Thyroid gland (tissue), 4 donors: ENCODE results near the gene ASF1B. TPM values are rescaled to one million over a fixed set of nuclear protein-coding genes. Genes with fewer than 3 reads are reported as not detected.

Experiments used
- DNase-seq, 2 donors: peaks; one replicate each; pipeline ENCODE4 v3.0.0-alpha.2; 2019
- H3K27ac ChIP-seq, 3 donors: fragments of 200-600 bp; sonication (generic); 1 replicate in 2 of 3; 2 replicates in 1 of 3; pipeline ENCODE4 v1.5.1; 2016 to 2019; ENCODE audit warnings: mild to moderate bottlenecking in 1 of 3, moderate library complexity in 1 of 3
- H3K27me3 ChIP-seq: fragments of 200-600 bp; sonication (generic); one replicate; pipeline ENCODE4 v1.5.1; 2019
- H3K36me3 ChIP-seq, 2 donors: fragments of 200-600 bp; sonication (generic); one replicate each; pipeline ENCODE4 v1.5.1; 2016 to 2019
- H3K4me1 ChIP-seq, 2 donors: fragments of 200-600 bp; sonication (generic); one replicate each; pipeline ENCODE4 v1.5.1; 2017 to 2019
- H3K4me3 ChIP-seq, 3 donors: fragments of 200-600 bp; sonication (generic); replicated peaks in 1 of 3; 1 replicate in 2 of 3; 2 replicates in 1 of 3; pipeline ENCODE4 v1.5.1; 2016; ENCODE audit warnings: mild to moderate bottlenecking in 1 of 3
- H3K9me3 ChIP-seq: fragments of 200-600 bp; sonication (generic); one replicate; pipeline ENCODE4 v1.5.1; 2017
- CTCF ChIP-seq, 6 experiments: fragments of 200-600 bp in 3 of 6; fragments of 450-650 bp in 3 of 6; sonication (generic) in 3 of 6; IDR thresholded peaks; one replicate each; pipeline ENCODE4 v1.5.1; 2016 to 2019; ENCODE audit warnings: antibody characterized with exemption in 6 of 6, mild to moderate bottlenecking in 2 of 6, inconsistent platforms in 1 of 6, moderate library complexity in 1 of 6
- POLR2A ChIP-seq, 2 donors: fragments of 450-650 bp; IDR thresholded peaks; one replicate each; pipeline ENCODE4 v1.6.1; 2017; ENCODE audit warnings: antibody characterized with exemption in 2 of 2, mild to moderate bottlenecking in 2 of 2, moderate library complexity in 1 of 2
- WGBS, 2 donors: methylation state at CpG; one replicate each; pipeline ENCODE4 v1.1.5; 2017; 5-methylcytosine and 5-hydroxymethylcytosine counted together
- intact Hi-C: fragments of 100-400 bp; cut with DNase I; formaldehyde crosslinking; loops from one replicate; pipeline ENCODE4 v1.15.1; 2023
- total RNA-seq, 4 donors: library from RNA; depleted of rRNA; stranded (reverse); fragments of >200 nt; gene quantifications; one replicate each; pipeline ENCODE4 v1.2.3, GENCODE V29; 2016

The ASF1B gene
- total RNA-seq, 4 donors from 2014 or later, result 0.54 to 2.6 (median 0.95) TPM

- intact Hi-C loops, result no loop called here
- WGBS, 2 donors, result 72 to 79% methylated on average over 4 of the region's 4 CpGs
- Histone ChIP-seq H3K27me3 (no peaks in the 10 kb centered on the region), H3K36me3 (no peaks in the 10 kb centered on the region), H3K4me3 (no peak overlapping the region), H3K9me3 (no peaks in the 10 kb centered on the region), H3K27ac (no peak overlapping the region), H3K4me1 (no peaks in the 10 kb centered on the region)
- DNase-seq, result no peak
- no peak for TF ChIP-seq POLR2A (IDR thresholded peaks at IDR 0.05)
- TF ChIP-seq CTCF (IDR thresholded peaks at IDR 0.05), result no peak
These were observed 8.4 kb downstream of the ASF1B start for GRCh38 chr19:14127929-14128509.

- no peak for TF ChIP-seq POLR2A (IDR thresholded peaks at IDR 0.05)
- TF ChIP-seq CTCF (IDR thresholded peaks at IDR 0.05), result no peak
- no peak for DNase-seq
- no peaks in the 10 kb centered on the region for H3K36me3 ChIP-seq
- H3K27me3 ChIP-seq, result no peaks in the 10 kb centered on the region
- H3K9me3 ChIP-seq, result no peaks in the 10 kb centered on the region
- intact Hi-C loops, result no loop called here
- no peak overlapping the region for H3K4me3 ChIP-seq
- no peak overlapping the region for H3K27ac ChIP-seq
- no peaks in the 10 kb centered on the region for H3K4me1 ChIP-seq
- WGBS, 2 donors, result 88 to 96% methylated on average over 6 to 8 of the region's 8 CpGs
These were observed 9.2 kb downstream of the ASF1B start for GRCh38 chr19:14127176-14127575.

GRCh38 chr19:14122924-14123323 is 13.5 kb downstream of the ASF1B start:
- Histone ChIP-seq H3K36me3 (no peaks in the 10 kb centered on the region), H3K27me3 (no peaks in the 10 kb centered on the region), H3K4me3 (no peak overlapping the region), H3K9me3 (no peaks in the 10 kb centered on the region), H3K27ac (no peak overlapping the region), H3K4me1 (peaks cover 12 to 18% of the 10 kb centered on the region in 2 donors)
- intact Hi-C loops, result loop anchor here (5.0 kb wide), 1 partner anchor 36 kb away; the partner anchor contains the start of gene C19orf67
- no peak for TF ChIP-seq POLR2A (IDR thresholded peaks at IDR 0.05)
- TF ChIP-seq CTCF (IDR thresholded peaks at IDR 0.05), result no peak
- WGBS, 2 donors, result 93 to 96% methylated on average over 6 of the region's 6 CpGs
- no peak for DNase-seq

GRCh38 chr19:14120497-14120780 is 15.9 kb downstream of the ASF1B start:
- Histone ChIP-seq H3K27ac (peak overlapping the region in 1 of 3 donors; percentile 99), H3K27me3 (no peaks in the 10 kb centered on the region), H3K36me3 (no peaks in the 10 kb centered on the region), H3K4me1 (peaks cover 24 to 32% of the 10 kb centered on the region in 2 donors), H3K9me3 (no peaks in the 10 kb centered on the region), H3K4me3 (no peak overlapping the region)
- no peak for TF ChIP-seq POLR2A (IDR thresholded peaks at IDR 0.05)
- no peak for TF ChIP-seq CTCF (IDR thresholded peaks at IDR 0.05)
- no peak for DNase-seq
- 75 to 97% methylated on average over 2 to 6 of the region's 7 CpGs for WGBS, 2 donors
- intact Hi-C loops, result loop anchor here (5.0 kb wide), 1 partner anchor 33 kb away; the partner anchor contains the start of gene C19orf67

- Histone ChIP-seq H3K27me3 (no peaks in the 10 kb centered on the region), H3K9me3 (no peaks in the 10 kb centered on the region), H3K36me3 (no peaks in the 10 kb centered on the region), H3K4me3 (no peak overlapping the region), H3K27ac (peak overlapping the region; percentile 89 to 99 (median 99)), H3K4me1 (peaks cover 30 to 33% of the 10 kb centered on the region in 2 donors)
- TF ChIP-seq CTCF (IDR thresholded peaks at IDR 0.05) (no peak), POLR2A (IDR thresholded peaks at IDR 0.05) (no peak)
- no peak for DNase-seq
- 81 to 85% methylated on average over 4 to 5 of the region's 7 CpGs for WGBS, 2 donors
- intact Hi-C loops, result loop anchor here (5.0 kb wide), 1 partner anchor 33 kb away; the partner anchor contains the start of gene C19orf67
These were observed 16.5 kb downstream of the ASF1B start for GRCh38 chr19:14119644-14120496.
